GM19193 (cell line): Measurements from ENCODE around the gene SERGEF.

Experiments used
- POLR2A ChIP-seq: IDR thresholded peaks from 4 replicates; pipeline ENCODE4 v1.6.1; 2011; ENCODE audit not compliant: insufficient read depth, insufficient read length; ENCODE audit errors: extremely low read depth

SERGEF gene

GRCh38 chr11:18011633-18012032 is 1.2 kb downstream of the SERGEF start:
- no peak for TF ChIP-seq POLR2A

DNA sequence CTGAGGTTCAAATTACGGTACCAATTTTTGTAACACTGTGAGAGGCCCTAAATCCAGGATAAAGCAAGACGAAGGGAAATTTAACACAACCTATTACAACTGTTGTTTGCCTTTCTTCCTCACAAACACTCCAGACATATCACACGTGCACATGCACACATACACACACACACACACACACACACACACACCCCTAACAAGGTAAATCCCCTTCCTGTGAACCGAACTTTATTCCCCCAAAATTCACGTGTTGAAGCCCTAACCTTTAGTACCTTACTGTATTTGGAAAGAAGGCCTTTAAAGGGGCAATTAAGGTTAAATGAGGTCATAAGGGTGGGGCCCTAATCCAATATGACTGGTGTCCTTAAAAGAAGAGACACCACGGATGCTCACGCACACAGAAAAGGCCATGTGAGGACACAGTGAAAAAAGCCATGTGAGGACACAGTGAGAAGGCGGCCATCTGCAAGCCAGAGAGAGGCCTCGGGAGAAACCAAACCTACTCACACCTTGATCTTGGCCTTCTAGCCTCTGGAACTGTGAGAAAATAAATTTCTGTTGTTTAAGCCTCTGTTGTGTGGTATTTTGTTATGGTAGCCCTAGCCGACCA is 1.8 kb downstream of the SERGEF start:
- no peak for TF ChIP-seq POLR2A

GRCh38 chr11:18010121-18010670 is 2.7 kb downstream of the SERGEF start:
- TF ChIP-seq POLR2A = no peak

- TF ChIP-seq POLR2A = no peak
Observed at GRCh38 chr11:18005376-18006129, 7.3 kb downstream of the SERGEF start.

DNA sequence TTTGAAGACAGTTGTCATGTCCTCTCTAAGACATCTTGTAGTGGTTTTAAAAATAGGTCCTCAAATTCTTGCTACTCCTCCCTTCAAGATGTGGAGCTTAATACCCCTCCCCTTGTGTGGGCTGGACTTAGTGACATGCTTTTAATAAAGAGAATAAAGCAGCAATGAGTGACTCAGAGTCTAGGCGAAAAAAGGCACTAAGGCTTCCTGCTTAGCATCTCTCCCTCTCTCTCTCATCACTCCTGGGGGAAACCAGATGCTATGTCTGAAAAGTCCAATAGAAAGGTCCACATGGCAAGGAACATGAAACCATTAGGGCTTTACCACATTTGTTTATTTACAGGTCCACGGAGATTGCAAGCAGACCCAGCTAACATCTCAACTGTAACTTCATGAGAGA is 11.7 kb downstream of the SERGEF start:
- no peak for TF ChIP-seq POLR2A

DNA sequence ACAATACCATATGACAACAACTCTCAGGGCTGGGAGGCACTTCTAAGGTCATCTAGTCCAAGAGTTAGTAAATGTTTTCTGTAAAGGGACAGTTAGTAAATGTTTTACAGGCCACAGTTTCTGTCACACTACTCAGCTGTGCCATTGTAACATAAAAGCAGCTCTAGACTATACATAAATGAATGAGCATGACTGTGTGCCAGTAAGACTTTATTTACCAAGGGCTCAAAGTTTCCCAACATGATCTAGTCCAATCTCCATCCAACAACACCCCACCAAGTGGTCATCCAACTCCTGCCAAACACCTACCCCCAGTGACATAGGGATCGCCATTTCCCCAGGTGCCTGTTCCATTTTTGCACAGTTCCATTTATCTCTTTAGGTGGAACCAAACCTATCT is 12.1 kb downstream of the SERGEF start:
- TF ChIP-seq POLR2A = no peak

DNA sequence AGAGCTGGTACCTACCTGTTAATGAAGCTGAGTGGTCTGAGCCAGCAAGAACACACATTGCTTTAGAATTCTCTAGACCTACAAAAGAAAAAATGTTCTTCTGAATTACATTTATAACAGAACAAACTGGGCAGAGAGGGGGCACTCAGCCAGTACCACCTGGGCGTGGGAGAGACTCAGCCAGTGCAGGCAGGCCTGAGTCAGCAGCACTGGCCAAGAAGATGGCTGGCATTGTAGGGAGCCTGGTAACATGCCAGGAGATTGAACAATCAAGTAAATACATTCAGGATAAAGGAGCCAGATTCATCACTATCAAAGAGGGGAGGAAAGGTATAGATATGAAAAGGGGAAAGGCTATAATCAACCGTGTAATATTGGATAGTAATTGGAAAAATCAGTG is 19.9 kb downstream of the SERGEF start:
- TF ChIP-seq POLR2A = no peak

- no peak for TF ChIP-seq POLR2A
Observed at GRCh38 chr11:17991783-17992433, 20.9 kb downstream of the SERGEF start.

DNA sequence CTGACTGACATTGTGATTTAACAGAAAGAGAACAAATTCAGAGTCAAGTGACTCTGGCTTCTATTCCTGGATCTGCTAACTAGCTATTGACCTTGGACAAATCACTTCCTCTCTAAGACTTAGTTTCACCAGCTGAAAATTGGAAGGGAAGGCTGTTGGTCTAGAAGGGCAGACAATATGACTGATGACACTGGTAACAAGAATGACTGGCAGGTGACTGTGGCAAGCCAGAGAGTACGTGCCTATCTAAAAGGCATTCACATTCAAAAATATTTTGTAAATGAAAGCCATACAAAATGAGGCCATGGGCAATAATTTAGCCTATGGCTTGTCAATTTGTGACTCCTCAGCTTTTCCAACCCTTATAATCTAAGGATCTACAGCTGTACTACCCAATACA is 23.5 kb downstream of the SERGEF start:
- TF ChIP-seq POLR2A = no peak

GRCh38 chr11:17988465-17988864 is 24.4 kb downstream of the SERGEF start:
- TF ChIP-seq POLR2A = no peak

DNA sequence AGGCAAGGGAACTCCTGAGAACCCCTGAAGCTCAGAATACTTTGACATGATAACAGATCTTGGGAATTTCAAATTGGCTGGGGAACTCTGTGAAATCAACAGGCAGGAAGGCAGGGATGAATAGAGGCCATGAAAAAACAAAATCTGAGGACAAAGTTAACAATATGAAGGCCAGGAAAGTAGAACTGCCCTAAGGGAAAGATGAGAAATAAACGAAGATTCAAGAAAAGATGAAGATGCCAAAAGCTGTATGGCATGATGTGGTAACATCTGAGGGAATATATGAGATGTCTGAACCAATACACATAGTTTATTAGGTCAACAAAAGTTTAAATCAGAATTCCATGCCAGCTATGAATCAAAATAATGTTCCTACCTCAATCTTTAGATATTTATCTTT is 25.0 kb downstream of the SERGEF start:
- TF ChIP-seq POLR2A = no peak

DNA sequence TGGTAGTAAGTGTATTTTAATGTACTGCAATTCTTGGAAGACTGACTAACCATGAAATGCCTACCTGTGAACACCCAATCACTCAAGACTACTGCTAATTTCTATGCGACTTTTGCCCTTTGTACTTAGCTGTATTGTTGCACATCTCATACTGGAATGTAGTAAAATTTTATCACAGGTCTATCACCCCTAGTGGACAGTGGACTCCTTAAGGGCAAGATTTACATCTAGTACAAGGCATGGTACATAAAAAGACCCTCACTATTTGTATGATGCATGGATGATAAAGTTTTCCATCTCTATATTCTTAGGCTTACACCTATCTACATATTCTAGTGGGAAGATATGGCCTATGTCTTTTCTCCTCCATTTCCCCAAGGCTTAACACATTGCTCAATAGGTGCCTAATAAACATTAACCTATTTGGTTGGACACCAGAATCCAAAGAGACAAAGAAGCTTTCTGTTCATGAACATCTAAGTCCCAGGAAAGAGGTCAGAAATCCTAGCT is 26.1 kb downstream of the SERGEF start:
- no peak for TF ChIP-seq POLR2A

DNA sequence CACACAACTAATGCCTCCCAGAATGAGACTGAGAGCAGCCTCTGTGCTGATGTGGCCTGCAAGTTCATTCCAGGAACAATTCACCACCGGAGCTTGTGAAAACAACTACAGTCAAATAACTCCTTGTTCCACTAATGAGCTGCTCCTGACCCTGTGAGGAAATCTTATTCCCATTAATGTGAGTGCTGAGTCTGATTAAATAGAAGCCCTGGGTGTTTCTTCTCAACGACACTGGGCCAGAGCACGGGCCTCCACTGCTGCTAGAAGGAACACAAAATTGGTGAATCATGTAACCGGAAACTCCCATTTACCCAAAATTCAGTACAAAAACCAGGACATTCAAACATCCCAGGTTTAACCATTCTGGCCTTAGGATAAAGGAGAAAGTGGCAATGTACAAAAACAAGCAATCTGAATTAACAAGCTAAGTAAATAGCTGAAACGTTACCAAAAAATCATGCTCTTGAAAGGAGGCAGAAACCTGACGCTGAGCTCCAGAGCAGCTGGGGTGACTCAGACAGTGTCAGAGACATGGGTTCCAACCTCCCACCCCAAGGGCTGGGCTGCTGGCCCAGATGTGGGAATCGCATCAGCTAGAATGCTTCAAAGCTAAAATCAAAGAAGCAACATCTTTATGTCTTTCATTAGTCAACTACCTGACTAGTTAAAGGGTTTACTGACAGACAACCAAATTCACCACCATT is 26.7 kb downstream of the SERGEF start:
- no peak for TF ChIP-seq POLR2A

GRCh38 chr11:17985517-17985916 is 27.3 kb downstream of the SERGEF start:
- no peak for TF ChIP-seq POLR2A

- TF ChIP-seq POLR2A = no peak
Observed at GRCh38 chr11:17983569-17983968, 29.3 kb downstream of the SERGEF start.
